GM10847 (cell line): ENCODE measurements around the gene TERT.

Experiments used
- POLR2A ChIP-seq: IDR thresholded peaks from 2 replicates; pipeline ENCODE4 v1.6.1; 2011; ENCODE audit not compliant: insufficient read length; ENCODE audit errors: extremely low read depth

TERT gene

DNA sequence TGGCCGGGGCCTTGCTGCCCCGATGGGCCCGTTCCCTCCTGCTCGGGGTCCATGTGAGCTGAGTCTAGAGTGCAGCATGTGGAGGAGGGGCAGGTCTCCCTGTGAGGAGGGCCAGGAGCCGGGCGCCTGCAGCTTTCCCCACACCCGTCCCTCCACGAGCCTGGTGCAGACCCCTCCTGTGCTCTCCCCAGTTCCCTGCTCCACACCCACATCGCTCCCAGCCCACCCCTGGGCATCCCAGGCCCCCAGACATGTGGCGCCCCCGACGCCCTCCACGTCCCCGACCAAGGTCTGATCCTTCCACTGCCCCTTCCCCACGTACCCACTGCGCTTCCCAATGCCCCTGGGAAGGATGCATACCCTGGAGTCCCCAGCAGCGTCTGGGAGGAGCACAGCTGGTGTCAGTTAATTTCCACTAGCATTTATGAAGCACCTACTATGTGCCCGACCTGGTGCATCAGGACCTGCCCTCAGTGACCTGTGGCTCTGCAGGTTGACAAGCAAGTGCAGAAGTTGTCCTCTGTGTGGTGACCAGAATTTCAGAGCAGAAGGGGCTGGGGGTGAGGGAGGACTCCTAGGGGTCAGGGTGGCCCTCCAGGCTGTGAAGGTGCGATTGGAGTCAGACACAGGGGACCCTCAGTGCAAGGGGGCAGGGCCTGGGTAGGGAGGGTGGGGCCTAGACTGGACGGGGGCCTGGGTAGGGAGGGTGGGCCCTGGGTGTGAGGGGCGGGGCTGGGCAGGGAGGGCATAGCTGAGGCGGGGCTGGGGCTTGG is 80.5 kb downstream of the TERT start:
- no peak for TF ChIP-seq POLR2A

DNA sequence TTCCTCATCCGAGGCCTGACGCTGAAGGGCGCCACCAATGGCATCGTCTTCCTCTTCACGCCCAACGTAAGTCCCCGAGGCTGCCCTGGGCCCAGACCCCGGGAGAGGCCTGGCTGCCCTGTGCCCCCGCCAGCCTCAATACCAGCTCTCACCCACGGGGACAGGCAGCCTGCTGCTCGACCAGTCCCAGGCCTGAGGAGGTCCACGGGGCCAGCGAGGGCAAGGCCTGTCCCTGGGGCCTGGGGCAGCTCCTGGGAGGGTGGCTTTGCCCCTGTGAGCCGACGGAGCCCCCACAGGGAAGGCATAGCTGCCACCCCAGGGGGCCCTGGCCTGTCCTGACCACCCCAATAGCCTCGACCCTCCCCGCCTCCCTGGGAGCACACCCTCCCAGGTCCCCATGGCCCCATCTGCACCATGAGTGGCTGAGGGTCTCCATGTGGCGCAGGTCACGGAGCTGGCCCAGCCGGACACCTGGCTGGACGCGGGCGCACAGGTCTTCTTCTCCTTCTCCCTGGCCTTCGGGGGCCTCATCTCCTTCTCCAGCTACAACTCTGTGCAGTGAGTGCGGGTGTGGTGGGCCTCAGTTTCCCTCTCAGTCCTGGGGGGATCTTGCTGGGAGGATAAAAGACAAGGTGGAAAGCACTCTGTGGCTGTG is 81.2 kb downstream of the TERT start:
- TF ChIP-seq POLR2A, result no peak

DNA sequence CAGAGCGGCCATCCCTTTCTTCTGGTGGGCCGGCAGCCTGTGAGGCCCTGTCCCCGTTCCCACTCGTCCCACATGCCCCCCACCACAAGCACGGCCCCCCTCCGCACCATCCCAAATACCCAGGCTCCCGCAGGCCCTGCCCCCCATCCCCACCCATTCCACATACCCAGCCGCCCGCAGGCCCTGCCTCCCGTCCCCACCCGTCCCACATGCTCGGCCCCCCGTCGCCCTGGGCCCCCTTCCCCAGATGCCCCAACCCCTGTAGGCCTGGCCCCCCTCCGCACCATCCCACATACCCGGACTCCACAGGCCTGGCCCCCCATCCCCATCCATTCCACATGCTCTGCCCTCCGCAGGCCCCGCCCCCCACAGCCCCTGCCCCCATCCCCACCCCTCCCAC is 82.0 kb downstream of the TERT start:
- no peak for TF ChIP-seq POLR2A

DNA sequence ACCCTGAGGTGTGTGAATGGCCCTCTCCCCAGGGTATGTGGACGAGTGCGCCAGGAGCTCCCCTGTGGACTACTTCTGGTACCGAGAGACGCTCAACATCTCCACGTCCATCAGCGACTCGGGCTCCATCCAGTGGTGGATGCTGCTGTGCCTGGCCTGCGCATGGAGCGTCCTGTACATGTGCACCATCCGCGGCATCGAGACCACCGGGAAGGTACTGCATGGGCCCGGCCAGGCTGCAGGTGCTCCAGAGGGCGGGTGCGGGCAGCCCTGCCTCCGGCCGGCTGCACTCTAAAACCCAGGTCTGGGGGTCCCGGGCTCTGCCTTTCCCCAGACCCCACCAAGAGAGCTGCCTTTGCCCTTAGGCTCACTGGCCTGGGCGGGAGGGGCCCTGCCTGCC is 82.6 kb downstream of the TERT start:
- TF ChIP-seq POLR2A, result no peak

DNA sequence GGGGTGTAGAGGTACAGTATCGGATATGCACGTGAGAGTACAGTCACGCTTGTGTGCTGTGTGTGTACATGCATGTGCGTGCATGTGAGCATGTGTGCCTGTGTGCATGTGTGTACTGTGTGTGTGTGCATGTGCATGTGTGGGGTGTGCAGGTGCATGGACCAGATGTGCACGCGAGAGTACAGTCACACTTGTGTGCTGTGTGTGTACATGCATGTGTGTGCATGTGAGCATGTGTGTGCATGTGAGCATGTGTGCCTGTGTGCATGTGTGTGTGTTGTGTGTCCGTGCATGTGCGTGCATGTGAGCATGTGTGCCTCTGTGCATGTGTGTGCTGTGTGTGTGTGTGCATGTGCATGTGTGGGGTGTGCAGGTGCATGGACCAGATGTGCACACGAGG is 83.2 kb downstream of the TERT start:
- TF ChIP-seq POLR2A, result no peak

DNA sequence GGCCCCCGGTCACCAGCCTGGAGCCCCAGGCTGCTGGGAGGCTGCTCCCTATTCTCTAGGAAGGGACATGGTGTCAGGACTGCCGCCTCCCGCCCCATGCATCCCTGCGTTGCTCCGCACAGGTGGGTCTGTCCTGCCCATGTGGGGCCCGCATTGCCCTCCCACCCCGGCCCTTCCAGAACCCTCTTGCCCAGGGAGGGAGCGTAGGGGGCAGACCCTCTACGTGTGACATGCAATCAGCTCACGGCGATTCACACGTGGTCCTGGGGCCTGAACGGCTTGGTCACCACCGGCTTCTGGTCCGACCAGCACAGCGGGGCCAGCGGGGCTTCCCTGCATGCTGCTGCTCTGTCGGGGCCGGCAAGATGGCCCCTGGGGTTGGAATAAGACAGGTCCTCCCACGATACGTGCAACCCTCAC is 84.0 kb downstream of the TERT start:
- TF ChIP-seq POLR2A, result no peak

DNA sequence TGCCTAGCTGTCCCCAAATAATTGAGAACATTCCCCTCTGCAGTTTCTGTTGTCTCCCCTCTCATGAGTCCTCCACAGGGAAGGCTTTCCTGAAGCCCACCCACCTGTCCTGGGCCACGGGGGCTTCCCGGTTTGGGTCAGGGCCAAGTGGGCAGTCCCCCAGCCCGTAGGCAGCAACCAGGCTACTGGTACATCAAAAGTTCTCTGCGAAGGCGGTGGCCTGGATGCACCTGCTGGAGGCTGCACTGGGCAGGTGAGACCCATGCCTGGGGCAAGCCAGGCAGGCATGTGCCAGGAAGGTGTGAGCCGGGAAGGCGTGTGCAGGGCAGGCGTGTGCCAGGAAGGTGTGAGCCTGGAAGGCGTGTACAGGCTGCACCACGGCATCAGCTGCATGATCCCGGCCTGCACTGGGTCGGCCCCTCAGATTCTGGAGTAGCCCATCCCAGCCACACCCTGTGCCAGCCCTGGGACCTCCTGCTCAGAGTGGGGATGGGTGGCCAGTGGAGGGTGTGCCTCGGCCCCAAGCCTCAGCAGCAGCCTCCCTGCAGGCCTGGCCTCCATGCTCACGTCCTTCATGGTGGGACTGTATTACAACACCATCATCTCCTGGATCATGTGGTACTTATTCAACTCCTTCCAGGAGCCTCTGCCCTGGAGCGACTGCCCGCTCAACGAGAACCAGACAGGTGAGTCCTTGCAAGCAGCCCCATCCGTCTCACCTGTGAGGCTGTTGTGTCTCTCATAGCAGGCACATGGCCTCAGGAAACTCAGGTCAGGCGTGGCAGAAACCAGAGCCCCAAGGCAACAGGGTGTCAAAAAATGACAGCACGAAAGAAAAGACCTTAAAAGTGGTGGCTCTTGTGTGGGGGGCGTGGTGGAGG is 84.7 kb downstream of the TERT start:
- TF ChIP-seq POLR2A, result no peak

DNA sequence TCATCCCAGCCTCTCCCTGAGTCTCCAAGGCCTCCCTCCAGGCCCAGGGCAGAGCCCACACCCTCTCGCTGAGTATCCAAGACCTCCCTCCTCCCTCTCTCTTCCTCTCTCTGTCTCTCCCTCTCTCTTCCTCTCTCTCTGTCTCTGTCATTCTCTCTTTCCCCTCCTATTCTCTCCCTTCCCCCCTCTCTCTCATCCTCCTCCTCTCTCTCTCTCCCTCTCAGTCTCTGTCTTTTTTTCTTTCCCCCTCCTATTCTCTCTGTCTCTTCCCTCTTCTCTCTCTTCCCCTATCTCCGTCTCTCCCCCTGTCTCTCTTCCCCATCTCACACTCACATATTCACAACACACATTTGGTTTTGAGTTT is 85.4 kb downstream of the TERT start:
- TF ChIP-seq POLR2A, result no peak

DNA sequence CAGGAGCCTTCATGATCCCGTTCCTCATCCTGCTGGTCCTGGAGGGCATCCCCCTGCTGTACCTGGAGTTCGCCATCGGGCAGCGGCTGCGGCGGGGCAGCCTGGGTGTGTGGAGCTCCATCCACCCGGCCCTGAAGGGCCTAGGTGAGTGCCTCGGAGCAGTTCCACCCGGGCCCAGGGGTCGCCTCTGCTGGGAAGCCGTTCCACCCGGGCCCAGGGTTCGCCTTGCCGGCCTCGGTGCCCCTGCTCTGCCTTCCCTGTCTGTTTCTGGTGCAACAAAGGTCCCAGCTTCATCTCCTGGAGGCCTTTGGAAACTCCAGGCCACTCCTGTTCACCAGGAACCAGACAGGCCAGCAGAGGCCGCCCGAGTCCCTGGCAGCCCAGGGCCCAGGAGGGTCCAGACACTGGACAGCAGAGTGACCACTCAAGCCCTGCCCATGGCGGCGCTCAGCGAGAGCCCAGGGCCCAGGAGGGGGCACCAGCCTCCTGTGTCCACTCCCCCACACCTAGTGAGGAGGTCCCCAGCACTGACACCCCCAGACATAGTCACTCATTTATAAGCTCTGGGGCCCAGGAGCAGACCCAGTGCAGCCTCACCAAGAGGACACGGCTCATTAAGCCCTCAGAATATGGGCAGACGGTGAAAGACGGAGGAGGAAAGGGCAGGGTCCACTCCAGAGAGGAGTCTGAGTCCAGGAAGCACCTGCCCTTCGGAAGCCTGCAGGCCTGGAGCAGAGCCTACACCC is 86.0 kb downstream of the TERT start:
- no peak for TF ChIP-seq POLR2A

DNA sequence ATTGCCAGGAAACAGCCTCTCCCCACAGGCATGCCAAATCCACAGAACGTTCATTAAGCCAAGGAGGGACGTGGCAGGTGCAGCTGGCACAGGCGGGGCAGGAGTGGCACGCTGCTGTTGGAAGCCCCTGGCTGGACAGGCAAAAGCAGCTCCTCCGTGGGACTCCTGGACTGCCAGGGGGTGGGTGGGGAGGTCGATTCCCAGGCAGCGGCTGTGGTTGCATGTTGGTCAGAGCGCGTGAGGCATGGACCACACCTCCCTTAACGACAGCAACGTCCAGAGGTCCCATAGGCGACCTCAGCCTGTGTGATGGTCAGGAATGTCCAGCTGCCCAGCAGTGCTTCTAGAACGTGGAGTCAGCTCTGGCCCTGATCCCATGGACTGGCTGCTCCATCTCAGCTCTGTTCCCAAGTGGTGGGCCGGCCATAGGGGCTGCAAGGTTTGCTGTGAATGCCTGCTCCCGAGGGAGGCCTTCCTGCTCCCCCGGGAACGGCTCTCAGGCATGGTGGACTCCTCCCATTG is 86.6 kb downstream of the TERT start:
- no peak for TF ChIP-seq POLR2A

DNA sequence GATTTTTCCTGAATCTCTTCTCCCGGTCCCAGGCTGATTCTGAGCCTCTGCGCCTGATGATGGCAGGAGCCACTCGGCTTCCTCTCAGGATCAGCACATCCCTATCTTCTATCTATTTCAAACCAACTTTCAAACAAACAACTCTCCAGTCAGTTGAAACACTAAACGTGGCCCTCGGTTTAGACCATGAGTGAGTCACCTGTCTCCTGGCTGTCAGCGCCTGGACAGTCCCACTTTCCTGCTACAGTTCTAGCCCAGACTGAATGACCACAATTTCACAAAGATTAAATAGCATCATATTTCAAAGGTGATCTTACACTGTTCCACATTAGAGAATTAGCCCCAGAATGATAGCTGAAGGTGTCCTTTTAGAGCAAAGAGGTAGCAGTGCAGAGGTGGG is 87.3 kb downstream of the TERT start:
- no peak for TF ChIP-seq POLR2A

DNA sequence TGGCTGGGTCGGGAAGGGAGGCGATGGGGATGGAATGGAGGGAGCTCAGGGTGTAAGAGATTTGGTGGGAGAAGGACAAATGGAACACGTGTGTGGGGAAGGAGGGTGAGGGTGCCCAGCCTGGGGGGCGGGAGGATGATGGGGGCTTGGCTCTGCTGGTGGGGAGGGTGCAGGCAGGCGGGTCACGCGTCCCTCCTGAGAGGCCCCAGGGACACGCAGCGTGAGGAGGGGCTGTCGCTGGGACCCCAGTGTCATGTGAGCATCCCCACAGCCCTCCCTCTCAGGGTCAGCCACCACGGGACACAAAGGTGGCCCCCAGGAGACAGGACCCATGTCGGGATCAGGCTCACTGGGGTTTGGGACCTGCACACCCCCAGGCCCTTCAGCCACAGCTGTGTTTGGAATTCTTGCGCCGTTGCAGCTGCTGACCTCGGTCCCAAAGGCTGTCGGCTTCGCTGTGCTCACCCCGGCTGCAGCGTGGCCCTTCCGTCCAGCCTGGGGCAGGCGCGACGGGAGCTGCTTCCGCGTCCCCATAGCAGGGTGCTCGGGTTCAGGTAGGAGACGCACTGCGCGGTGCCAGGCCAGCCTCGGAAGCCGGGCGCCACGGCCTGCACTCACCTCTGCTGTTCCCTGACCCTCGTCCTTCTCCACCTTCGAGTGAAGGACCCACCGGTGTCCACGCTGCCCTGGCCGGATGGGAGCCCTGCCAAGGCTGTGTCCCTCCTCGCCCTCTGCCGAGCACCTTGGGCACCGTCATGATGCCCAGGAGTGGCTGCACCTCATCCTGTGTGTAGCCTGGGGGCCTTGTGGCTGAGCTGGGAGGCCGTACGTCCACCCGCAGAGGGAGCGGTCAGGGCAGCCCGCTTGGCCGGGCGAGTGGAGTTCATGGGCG is 88.1 kb downstream of the TERT start:
- TF ChIP-seq POLR2A, result no peak

DNA sequence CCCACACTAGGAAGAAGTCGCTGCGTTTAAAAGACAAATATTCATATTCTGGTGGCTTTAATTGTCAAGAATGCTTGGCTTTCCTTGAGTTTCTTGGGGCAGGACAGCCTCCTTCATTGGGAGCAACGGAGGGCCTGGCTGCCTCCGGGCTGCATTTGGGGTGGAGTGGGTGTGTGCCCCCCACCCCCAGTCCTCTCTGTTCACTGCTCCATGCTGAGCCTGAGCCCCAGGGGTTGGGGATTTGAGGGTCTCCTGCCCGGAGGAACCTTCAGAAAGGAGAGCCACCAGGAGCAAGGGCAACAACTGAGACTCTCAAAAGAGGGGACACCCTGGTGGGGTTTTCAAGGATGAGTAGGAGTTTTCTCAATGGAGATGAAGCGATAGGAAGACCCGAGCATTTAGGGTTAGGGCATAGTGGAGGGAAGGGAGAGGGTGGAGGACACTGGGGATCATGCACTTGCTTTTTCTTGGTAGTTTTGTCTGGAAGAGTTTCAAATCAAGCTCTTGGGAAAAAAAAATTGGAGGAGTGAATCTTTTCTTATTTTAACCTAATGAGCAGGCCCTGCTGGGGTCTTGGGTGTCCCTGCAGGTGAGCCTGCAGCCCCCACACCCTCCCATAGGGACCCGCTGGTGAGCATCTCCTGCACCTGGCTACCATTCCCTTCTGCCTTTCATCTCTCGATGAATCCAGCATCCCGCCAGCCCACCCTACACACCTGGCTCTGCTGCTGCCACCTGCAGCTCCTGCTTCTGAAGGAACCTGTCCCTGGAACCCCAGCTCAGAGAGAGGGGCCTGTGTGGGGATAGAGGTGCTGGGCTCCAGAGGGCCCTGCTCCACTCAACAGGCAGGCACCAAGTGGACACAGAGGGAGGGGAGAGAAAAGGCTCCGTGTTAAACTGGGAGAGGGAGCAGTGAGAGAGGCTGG is 89.3 kb downstream of the TERT start:
- no peak for TF ChIP-seq POLR2A
